AG04449 (cell line): ENCODE results near the gene VWF.
"Not testable (repeated sequence)": the region's sequence is repeated elsewhere in the genome, so short reads cannot be mapped to it uniquely, and the experiment has no call there.

Source experiments
- CTCF ChIA-PET: fragments of 350-600 bp; formaldehyde crosslinking; extraction: SDS; loops from one replicate; lab custom pipeline; 2021; ENCODE audit warnings: antibody characterized with exemption; lab: Yijun Ruan, JAX
- POLR2A ChIA-PET: fragments of 400-600, 350-600 bp; formaldehyde crosslinking; extraction: SDS; loops from one replicate; lab custom pipeline; 2020; ENCODE audit warnings: antibody characterized with exemption, inconsistent platforms; lab: Yijun Ruan, JAX
- DNase-seq: peaks from one replicate; pipeline ENCODE4 v3.0.0-alpha.2; 2010; ENCODE audit warnings: low read depth, low spot score
- H3K4me3 ChIP-seq: 2 replicates; pipeline ENCODE4 v1.5.1; 2011; ENCODE audit warnings: low read depth, mild to moderate bottlenecking, control low read depth, low read length
- TF ChIP-seq, protein P1 (sequence below): IDR thresholded peaks from one replicate; pipeline ENCODE4 v1.5.1; 2011; ENCODE audit warnings: mild to moderate bottlenecking, moderate library complexity, low read length, control low read depth, inconsistent platforms; ENCODE audit not compliant: insufficient read depth; ENCODE audit errors: missing control alignments

The VWF gene

DNA sequence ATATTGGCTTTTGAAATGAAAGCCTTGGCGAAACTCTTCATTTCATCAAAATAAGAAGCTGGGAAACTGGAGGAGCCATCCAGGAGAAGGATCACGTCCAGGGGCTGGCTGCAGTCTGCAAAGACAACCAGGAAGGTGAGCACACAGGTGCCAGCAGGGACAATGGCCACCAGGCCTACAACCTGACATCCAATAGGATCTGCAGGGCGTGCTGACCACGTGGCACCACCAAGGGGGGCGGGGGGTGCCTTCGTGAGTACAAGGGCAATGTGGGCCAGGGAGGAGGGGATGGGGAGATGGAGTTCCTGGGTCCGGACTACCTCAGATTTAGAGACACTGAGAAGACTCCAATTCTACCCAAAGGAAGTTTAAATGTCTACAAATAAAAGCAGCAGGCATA, 107.7 kb downstream of the VWF start:
- TF ChIP-seq, protein P1, sequence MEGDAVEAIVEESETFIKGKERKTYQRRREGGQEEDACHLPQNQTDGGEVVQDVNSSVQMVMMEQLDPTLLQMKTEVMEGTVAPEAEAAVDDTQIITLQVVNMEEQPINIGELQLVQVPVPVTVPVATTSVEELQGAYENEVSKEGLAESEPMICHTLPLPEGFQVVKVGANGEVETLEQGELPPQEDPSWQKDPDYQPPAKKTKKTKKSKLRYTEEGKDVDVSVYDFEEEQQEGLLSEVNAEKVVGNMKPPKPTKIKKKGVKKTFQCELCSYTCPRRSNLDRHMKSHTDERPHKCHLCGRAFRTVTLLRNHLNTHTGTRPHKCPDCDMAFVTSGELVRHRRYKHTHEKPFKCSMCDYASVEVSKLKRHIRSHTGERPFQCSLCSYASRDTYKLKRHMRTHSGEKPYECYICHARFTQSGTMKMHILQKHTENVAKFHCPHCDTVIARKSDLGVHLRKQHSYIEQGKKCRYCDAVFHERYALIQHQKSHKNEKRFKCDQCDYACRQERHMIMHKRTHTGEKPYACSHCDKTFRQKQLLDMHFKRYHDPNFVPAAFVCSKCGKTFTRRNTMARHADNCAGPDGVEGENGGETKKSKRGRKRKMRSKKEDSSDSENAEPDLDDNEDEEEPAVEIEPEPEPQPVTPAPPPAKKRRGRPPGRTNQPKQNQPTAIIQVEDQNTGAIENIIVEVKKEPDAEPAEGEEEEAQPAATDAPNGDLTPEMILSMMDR, result no peak
- CTCF ChIA-PET, result interaction anchor here (1.2 kb wide), 1 partner anchor 267 kb away, joined by 3 read pairs; no protein-coding TSS in a partner anchor
- DNase-seq, result no peak
- POLR2A ChIA-PET, result no interaction called here
- no peak overlapping the region for H3K4me3 ChIP-seq

DNA sequence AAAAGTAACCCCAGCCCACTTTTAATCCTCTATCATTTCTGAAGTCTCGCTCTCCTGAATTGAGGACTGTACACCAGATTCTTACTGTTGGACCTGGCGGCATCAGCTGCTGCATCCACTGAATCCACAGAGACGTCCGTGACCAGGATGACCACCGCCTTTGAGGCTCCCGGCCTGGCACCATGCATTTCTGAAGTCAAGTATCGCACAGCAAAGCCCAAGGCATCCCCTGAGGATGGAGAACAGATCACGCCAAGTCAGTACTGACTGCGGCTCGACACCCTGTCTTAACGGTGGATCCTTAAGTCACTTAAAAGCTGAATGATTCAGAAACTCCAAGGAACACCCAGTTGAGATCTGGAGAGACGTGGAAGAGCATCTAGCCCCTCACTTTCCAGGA, 108.5 kb downstream of the VWF start:
- DNase-seq, CTCF ChIA-PET, H3K4me3 ChIP-seq, POLR2A ChIA-PET: not testable (repeated sequence)

DNA sequence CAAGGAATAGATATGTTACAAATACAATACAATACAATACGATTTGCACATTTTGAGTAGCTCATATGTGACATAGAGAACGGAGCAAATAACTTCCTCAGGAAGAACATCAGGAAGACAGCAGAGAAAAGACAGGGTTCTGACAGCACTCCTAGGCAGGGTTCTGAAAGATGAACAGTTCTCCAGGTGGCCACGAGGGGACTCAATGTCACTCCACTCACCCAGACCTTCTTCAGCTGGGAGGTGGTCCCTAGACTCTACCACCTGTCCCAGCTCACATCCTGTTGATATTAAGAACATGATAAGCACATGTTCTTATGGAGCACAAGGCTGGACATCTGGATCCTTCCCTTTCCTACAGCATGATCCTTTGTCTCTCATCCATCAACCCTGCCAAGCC, 109.2 kb downstream of the VWF start:
- CTCF ChIA-PET, result interaction anchor here (1.4 kb wide), 1 partner anchor 23 kb away, joined by 7 read pairs; no protein-coding TSS in a partner anchor
- DNase-seq, H3K4me3 ChIP-seq, POLR2A ChIA-PET: not testable (repeated sequence)

DNA sequence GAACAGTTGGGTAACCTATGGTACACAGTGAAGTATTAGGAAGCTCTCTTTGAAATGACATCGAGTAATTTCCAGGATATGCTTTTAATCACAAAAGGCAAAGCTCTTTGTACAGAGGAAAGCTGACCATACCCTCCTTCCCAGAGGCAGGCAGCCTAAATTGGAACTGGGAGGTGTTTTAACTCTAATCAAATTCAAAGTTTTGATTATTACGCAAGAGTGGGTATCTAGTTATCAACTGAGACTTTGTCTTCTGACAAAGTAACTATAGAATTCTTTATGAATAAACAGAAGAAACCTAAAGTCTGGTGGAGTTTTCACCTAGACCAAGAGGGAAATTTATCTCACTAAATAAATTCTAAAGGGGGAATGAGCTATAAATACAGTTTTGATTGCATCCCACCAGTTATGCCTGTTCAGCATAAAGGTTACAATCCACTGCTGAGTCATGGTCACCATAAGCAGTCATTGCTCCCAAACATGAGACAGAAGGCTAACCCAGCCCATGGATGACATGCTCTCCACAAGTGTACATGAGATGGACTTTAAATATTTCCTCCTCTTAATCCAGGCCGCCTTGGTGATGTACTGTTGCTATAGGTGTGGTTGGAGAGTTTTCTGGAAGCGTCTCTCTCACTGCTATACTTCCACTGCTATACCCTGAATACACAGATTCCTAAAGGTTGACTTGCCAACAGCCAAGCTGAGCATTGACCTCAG, 113.7 kb downstream of the VWF start:
- CTCF ChIA-PET, result interaction anchor here (0.8 to 1.5 kb wide), 2 partner anchors 23 to 29 kb away, joined by 3 to 5 read pairs; no protein-coding TSS in a partner anchor
- DNase-seq, H3K4me3 ChIP-seq, POLR2A ChIA-PET: not testable (repeated sequence)

DNA sequence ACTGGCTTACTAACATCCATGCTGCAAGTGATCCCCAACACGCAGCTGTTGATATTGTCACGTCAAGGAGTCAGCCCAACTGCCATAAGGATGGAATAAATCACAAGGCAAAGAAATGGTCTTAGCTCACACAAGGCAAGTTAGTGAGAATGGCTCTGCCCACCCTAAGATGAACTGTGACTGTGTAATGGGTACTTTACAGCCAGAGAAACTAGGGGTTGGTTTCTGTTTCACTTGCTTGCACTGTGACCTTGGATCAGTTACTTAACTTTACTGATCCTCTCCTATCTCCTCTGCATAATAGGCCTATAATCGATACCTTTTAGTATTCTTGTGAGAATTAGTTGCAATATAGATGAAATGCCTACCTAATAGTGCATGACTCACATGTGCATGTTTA, 127.2 kb downstream of the VWF start:
- ChIA-PET CTCF (interaction anchor here (3.2 to 11.6 kb wide), 2 partner anchors 9 to 44 kb away, joined by 28 to 616 read pairs; no protein-coding TSS in a partner anchor), POLR2A (no interaction called here)

DNA sequence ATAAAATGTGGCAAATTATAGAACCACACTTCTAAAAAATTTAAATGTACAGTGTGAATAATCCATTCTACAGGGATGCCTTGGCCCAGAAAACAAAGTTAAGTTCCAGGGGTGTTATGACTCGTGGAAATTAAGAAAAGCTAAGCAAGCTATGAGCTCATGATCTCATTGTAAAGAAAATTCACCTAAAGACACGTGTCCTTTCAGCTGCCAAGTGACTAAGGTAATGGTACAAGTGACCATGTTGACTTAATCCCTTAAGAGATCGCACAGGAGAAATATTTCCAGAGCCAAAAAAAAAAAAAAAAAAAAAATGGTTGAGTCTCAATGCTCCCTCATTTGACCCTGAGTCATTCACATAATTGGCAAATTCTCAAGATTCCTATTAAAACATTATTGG, 128.0 kb downstream of the VWF start:
- CTCF ChIA-PET, result interaction anchor here (3.2 to 11.6 kb wide), 2 partner anchors 8 to 44 kb away, joined by 28 to 616 read pairs; no protein-coding TSS in a partner anchor
- no peak overlapping the region for H3K4me3 ChIP-seq
- TF ChIP-seq, protein P1, result no peak
- POLR2A ChIA-PET, result no interaction called here
- no peak for DNase-seq

More for the DNA sequence above, 127.2 kb downstream of the VWF start:
- no peak for DNase-seq
- TF ChIP-seq, protein P1, result no peak
- no peak overlapping the region for H3K4me3 ChIP-seq

DNA sequence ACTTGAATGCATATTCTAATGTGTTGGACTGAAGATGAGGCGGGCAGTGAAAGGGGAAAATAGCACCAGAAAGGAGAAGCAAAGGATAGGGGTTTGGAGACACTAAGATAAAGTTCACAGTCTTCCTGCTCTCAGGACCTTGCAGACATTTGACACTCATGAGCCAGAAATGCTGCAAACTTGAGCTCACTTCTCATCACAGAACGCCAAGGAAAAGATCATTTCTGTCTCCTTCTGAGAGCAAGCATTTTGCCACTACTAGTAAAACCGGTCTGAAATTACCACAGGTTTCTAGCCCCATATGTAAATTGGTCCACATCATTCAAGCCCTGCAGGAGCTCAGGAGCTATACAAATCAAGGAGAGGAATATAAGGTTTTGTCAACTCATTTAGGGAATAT, 134.8 kb downstream of the VWF start:
- CTCF ChIA-PET, result interaction anchor here (0.6 to 11.6 kb wide), 30 partner anchors 7 to 561 kb away, joined by 3 to 616 read pairs (median 10); partner anchors contain the start of gene ANO2
- H3K4me3 ChIP-seq, result no peak overlapping the region
- POLR2A ChIA-PET, result no interaction called here
- TF ChIP-seq, protein P1, result no peak
- no peak for DNase-seq
